HG03097 (cell line): ENCODE results near the gene TMEM132E.
"Not testable (repeated sequence)": the region's sequence is repeated elsewhere in the genome, so short reads cannot be mapped to it uniquely, and the experiment has no call there.

Experiments used
- ATAC-seq: cut with Tn5 transposase; IDR thresholded peaks from one replicate; pipeline ENCODE4 v1.9.1; 2021; ENCODE audit not compliant: unreplicated experiment, low FRiP score

Gene TMEM132E, protein sequence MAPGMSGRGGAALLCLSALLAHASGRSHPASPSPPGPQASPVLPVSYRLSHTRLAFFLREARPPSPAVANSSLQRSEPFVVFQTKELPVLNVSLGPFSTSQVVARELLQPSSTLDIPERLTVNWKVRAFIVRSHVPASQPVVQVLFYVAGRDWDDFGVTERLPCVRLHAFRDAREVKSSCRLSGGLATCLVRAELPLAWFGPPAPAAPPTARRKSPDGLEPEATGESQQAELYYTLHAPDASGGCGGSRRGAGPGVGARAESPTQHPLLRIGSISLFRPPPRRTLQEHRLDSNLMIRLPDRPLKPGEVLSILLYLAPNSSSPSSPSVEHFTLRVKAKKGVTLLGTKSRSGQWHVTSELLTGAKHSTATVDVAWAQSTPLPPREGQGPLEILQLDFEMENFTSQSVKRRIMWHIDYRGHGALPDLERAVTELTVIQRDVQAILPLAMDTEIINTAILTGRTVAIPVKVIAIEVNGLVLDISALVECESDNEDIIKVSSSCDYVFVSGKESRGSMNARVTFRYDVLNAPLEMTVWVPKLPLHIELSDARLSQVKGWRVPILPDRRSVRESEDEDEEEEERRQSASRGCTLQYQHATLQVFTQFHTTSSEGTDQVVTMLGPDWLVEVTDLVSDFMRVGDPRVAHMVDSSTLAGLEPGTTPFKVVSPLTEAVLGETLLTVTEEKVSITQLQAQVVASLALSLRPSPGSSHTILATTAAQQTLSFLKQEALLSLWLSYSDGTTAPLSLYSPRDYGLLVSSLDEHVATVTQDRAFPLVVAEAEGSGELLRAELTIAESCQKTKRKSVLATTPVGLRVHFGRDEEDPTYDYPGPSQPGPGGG (N-terminal part only)

DNA sequence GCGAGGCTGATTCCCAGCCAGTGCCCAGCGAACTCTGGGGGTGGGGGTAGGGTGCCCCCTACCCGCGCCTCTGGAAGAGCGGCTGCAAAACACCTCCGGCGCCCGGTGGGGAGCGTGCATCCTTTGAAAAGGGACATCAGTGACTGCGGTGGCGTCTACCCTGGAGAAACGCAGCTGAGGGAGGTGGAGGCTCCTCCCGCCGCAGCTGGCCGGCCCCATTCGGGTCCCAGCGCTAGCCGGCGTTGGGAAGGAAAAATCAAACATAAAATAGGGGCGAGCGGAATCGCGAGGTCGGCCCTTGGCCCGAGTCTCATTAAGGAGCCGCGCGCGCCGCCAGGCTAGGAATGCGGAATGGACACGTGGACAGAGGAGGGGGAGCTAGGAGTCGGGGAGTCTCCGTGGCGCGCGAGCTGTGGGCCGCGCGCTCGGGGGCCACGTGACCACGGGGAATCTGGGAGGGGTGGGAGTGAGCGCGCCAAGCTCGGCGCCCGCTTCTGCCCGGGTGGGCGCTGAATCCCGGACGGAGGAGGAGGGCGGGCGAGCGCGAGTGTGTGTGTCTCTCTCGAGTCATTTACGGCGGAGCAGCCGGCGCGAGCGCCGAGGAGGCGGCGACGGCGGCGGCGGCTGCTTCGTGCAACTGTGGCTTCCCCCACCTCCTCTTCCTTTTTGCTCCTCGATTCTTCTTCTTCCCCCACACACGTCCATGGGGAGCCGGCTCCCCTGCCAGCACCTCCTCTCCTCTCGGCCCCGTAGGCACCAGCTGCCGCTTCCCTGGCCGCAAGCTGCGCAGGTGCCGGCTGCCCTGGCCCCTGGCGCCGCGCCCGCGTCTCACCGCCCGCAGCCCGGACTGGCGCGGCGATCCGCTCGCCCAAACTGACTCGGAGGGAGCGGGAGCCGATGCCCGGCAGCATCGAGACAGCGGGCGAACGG is at the start of gene TMEM132E:
Gene TMEM132E, plus strand, starts transcription at position 566 of the 930 bp plus-strand sequence. CDS start 1,495 bp downstream, outside the sequence.
- no peak for ATAC-seq

DNA sequence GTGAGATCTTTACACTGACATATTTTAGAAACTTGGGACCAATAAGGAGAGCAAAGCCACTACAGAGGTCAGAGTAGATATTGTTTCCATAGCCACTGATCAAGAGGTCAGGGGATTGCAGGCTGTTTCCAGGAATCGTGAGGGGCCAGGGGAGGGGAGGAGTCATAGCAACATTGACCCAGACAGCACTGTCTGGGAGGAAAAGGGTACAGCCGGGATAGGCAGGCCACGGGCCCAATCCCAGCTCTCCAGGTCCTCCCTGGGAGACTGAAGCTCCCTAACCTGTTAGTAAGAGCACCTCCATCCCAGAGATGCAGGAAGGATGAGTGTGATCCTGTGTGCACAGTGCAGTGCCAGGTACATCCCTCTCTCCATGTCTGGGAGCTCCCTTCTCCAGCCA is 48.5 kb upstream of the TMEM132E start:
- ATAC-seq = no peak

DNA sequence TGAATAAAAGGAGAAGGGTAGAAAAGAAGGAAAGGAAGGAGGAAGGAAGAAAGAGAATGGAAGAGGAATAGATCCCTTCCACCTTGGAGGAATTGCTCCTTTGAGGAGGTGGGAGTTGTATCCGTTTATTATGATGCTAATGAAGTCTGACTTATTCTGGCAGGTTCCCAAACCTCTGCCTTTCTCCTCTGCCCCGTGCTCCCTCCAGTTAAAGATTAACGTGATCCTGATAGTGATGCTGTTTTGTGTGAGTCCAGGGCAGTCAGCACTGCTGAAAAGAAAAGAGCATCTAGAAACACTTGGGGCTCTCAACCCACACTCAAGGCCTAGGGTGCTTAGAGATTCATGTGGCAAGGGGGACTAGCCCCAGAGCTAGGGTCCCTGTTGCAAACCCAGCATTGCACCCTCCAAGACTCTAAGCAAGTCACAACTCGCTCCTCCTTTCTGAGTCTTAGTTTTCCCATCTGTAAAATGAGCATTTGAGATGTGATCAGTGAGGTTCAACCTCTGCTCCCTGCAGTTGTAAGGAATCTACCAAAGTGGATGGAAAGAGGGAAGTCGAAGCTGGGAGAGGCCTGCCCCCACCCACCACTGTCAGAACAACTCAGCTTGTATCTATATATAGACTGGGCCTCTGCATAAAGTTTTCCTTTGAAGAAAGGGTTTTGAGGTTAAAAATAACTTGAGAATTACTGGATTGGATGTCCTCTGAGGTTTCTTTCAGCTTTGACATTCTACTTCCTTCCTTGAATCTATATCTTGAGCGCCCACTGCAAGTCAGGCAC is 46.9 kb upstream of the TMEM132E start:
- ATAC-seq = no peak

DNA sequence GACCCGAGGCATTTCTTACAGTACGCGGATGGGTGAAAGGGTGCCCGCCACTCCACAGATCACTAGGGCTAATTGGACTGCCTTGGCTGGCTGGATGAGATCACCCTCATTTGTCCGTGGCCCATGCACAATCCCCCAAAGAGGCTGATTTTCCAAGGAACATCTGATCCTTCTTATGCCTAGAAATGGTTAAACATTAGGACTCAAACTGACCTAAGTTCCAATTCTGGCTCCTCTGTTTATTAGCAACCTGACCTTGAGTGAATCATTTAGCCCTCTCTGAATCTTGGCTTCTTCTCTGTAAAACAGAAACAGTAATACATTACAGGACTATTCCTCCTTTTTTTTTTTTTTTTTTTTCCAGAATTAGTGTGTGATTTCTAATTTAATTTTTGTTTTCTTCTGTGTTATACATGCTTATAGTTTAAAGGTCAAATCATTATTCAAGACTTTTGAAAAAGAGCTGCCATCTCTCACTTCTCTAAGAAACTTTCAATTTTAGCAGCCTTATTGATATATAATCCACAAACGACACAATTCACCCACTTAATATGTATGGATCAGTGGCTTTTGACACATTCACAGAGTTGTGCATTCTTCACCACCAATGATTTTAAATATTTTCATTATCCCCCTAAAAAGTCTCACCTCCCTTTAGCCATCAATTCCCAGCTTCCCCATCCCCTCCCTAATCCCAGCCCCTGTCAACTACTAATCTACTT is 45.4 kb upstream of the TMEM132E start:
- no peak for ATAC-seq

DNA sequence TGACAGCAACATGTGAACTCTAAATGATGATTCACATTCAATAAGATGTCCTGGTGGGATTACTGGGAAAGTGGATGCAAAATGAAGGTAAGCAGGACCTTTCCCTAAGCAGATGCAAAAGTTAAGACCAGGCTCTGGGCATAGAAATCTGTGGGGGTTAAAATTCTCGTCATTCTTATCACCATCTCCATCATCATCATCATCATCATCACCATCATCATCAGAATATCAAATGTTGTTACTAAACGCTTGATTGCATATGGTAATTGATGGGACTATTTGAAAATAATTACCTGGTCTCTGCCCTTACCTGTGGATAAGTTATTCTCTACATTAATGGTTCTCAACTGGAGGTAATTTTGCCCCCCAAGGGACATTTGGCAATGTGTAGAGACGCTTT is 41.9 kb upstream of the TMEM132E start:
- ATAC-seq = no peak

DNA sequence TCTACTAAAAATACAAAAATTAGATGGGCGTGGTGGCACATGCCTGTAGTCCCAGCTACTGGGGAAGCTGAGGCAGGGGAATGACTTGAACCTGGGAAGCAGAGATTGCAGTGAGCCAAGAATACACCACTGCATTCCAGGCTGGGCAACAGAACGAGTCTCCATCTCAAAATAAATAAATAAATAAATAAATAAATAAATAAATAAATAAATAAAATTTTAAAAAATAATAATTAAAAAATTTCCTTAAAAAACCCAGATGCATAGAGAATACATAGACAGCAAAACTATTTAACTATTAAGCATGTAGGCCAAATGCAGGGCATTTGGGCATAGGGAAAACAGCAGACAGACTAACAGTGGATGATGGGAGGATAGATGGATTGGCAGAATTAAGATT is 40.8 kb upstream of the TMEM132E start:
- not testable (repeated sequence) for ATAC-seq

DNA sequence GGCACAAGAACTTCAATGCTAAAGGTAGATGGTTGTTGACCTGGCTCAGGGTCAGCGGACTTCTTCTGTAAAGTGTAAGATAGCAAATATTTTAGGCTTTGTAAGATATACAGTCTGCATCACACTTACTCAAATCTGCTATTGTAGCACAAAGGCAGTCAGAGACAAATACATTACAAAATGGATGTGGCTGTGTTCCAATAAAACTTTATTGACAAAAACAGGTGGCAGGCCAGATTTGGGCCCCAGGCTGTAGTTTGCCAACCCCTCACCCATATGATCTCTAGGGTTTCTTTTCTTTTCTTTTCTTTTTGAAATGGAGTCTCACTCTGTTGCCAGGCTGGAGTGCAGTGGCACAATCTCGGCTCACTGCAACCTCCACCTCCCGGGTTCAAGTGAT is 39.5 kb upstream of the TMEM132E start:
- ATAC-seq = no peak

DNA sequence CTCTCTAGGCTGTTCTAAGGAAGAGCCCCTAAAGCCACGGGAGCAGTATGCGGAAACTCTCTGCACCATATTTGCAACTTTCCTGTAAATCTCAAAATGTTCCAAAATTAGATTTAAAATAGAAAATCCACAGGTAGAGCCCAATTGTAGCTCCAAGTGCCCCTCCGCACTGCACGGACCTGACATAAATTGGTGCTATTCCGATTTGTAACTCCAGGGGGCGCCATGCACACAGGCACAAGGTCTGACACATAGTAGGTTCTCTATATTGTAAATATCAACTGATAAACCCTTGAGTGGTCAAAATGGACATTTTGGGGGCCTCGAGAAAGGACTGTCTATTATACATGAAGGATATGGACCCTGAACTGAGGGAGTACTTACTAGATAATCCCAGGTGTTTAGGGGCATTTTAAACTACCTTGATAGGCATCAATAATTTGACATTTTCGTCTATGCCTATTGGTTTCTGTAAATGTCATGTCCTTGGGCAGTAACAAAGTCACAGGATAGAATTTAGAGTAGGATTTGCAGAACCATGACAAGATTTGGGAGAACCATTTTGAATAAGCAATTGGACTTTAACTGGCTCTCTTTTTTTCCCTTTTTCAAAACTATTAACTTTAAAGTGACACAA is 36.6 kb upstream of the TMEM132E start:
- ATAC-seq = no peak

DNA sequence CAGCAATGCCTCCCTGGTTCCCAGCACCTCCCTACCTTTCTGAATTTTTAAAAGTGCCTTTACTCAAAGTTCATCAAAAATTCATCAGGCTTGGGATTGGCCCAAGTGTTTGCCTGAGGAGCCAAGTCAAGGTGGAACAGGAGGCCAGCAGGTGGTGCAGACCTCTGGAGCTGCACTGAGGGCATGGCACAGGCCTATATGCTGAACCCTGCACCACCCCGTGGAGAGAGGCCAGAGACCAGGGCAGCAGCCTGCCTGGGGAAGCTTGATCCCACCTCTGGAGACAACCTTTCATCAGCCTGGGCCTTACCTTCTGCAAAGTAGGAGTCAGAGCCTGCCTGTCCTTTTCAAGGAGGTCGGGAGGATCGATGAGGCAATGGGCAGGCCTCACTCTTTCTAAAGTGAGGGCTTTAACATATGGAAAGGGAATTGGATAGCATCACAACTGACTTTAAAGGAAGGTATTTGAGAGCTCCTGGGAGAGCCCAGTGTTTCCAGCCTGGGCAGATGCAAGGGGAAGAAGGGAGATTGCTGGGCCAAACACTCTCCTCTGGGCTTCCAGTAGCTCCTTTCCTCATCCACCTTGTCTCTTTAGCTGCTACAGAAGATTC is 31.8 kb upstream of the TMEM132E start:
- ATAC-seq = no peak

DNA sequence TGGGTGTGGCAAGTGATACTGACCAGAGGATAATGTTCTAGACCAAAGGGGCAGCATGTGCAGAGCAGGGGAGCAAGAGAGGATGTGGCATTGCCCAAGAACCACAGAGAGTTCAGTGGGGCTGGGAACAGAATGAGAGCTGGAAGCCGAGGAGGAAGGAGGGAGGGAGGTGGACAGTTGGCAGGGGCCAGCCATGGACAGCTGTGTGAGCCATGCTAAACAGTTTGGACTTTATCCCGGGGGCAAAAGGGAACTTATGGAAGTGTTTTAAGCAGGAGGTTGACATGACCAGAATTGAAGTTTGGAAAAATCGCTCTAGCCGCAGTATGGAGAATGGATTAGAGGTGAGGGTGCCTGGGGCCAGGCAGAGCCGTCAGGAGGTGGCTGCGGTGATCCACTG is 29.4 kb upstream of the TMEM132E start:
- ATAC-seq = no peak

DNA sequence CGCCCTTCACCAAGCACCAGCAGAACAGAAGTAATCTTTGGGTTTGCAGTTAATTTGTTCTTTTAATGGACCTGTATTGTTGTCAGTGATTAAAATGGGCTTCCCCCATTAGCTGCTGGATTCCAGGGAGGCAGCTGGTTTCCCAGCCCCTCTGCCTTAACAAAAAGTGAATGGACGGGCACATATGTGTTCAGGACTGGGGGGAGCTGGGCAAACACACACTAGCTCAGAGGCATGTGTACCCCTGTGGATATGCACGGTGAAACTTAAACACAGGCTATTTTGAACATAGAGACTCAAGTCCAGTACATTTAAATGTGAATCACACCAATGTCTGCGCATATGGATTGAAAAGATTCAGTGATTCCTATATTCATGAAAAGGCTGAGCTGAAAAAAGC is 25.5 kb upstream of the TMEM132E start:
- ATAC-seq = no peak

DNA sequence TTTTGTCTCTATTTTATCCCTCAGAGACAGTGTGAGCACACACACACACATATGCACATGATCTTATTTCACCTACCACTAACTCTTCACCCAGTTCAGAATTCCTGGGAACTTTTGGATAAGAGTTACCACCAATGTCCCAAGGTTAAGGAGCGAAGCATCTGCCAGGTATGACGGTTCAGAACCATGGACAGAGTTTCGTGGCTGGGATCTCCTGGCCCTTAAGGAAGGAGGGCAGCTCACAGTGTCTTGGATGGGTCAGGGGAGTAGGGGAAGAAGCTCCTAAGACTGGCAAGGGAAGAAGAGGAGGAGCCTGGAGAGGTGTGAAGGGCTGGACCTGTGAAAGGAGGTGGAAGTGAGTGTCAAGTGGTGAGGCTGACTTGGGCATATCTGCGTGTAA is 23.0 kb upstream of the TMEM132E start:
- ATAC-seq = no peak

DNA sequence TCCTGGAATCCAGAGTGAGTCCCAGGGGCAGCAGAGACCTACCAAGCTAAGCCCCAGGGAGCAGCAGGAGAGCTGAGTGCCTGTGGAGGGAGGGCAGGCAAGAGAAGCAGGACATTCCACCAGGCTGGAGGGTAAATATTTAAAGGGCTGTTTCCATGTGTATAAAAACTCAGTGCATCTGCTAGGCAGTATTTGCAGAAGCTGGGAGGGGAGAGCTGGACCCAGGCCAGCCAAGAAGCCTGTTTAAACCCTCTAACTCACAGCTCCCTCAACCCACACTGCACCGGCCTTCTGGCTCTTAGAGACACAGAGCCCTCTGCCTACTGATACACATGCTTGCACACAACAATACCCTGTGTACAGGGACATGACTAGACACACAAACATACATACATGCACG is 22.5 kb upstream of the TMEM132E start:
- ATAC-seq = no peak

DNA sequence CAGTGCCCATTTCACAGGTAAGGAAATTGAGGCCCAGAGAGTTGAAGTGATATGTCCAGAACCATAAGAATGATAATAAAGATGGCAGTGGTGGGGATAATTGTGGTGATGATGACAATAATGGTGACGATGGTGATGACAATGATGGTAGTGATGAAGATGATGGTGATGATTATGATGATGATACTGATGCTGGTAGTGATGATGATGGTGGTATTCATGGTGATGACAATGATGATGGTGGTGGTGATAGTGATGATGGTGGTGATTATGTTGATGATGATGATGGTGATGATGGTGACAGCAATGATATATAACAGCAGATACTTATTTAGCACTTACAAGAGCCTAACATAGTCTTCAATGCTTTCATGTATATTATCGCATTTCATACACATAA is 18.1 kb upstream of the TMEM132E start:
- ATAC-seq = no peak

DNA sequence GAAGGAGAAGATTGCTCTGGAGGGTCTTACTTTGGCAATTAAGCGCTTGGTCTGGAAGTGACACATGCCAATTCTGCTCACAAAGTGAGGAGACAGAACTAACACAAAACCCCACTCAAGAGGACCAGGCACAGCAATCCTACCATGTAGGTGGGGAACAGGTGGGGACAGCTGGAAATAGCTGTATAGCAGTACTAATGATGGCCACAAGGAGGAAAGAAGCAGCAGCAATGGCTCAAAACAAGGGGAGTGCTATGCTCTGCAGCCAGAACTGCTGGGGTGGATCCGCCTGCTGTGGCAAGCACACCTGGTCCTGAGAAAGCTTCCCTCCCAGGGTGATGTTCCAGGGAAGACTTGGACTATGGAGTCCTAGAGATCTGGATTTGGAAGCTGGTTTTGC is 17.0 kb upstream of the TMEM132E start:
- ATAC-seq = no peak

DNA sequence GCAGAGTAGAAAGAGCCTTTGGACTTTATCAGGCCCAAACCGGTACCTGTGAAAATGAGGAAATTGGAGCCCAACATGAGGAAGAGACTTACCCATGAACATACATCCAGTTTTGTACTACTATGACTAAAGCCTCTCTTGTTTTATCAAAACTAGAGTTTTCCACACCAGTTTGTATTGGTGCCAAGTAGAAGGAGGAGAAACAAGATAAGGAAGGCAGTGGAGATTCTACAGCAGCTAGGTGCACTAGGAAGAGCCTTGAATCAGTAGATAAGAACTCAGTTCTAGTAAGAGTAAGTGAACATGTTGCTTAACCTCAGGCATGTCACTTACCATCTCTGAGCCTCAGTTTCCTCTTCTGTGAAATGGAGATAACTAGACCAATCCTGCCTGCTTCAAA is 13.7 kb upstream of the TMEM132E start:
- no peak for ATAC-seq

DNA sequence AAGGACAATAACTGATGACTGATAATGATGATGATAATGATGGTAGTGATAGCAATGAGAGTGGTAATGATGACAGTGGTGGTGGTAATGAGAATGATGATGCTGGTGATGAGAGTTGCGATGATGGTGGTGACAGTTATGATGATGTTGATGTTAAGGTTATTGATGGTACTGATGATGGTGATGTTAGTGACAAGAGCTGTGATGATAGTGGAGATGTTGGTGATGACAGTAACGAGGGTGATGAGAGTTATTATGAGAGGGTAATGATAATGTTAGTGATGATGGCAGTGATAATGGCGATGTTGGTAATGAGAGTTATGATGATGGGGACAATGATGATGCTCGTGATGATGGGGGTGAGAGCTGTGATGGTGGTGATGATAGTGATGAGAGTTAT is 13.2 kb upstream of the TMEM132E start:
- ATAC-seq = no peak

DNA sequence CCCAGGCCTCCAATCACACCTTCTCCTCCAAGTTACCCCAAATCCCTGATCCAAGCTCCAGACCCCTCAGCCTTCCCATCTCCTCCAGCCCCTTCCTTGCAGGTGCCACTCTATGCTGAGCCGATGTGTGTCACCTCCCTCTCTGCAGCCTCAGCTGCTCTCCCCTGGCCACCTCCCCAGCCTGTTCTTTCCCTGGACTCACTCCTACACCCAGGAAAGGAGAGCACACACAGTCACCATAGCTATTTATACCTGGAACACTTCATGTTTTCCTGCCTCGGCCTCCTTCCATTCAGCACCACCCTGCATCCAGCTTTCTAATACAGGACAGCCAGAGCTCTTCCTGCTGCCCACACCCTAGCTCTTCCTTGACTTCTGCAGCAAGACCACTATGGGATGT is 12.5 kb upstream of the TMEM132E start:
- ATAC-seq = no peak
